ENCODE results near the gene PEMT. TPM values are rescaled to one million over a fixed set of nuclear protein-coding genes. Genes with fewer than 3 reads are reported as not detected.
A peak's percentile ranks its signal among the peaks of the same experiment; 100 is the strongest.

The PEMT gene
- total RNA-seq, 1 experiment from 2014 or later = 178 TPM

DNA sequence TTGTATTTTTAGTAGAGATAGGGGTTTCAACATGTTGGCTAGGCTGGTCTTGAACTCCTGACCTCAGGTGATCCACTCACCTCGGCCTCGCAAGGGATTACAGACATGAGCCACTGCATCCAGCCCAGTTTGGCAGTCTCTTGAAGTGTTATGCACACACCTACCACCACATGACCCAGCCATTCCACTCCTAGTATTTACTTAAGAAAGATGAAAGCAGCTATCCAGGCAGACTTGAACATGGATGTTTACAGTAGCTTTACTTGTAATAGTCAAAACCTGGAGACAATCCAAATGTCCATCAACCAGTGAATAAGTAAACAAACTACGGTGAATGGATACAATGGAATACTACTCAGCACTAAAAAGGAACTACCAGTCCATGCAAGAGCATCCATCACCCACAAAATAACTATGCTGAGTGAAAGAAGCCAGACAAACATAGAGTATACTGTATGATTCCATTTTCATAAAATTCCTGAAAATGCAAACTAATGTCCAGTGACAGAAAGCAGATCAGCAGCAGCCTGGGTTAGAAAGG lies 57.5 kb downstream of the PEMT start:
- Histone ChIP-seq H3K9me2 (replicated peaks; ENCODE audit: low read length) (no peaks in the 10 kb centered on the region), H3K4me3 (ENCODE audit: low read length) (no peak overlapping the region), H3K27me3 (ENCODE audit: low read length) (no peaks in the 10 kb centered on the region), H2AFZ (ENCODE audit: low read length) (no peak overlapping the region), H3K27ac (ENCODE audit: low read length) (no peak overlapping the region), H3K36me3 (ENCODE audit: low read depth, low read length) (no peaks in the 10 kb centered on the region), H3K4me2 (ENCODE audit: low read length) (no peak overlapping the region), H4K20me1 (ENCODE audit: low read length) (no peaks in the 10 kb centered on the region), H3K9ac (ENCODE audit: low read length) (no peak overlapping the region), H3F3A (ENCODE audit: low read length, unreplicated experiment) (peaks cover 3% of the 10 kb centered on the region), H3K4me1 (ENCODE audit: insufficient read depth, low read length) (peaks cover 16% of the 10 kb centered on the region), H3K9me3 (ENCODE audit: low read length) (peaks cover 10% of the 10 kb centered on the region; the same call in 1 of the 2 replicates), H3K79me2 (ENCODE audit: low read length) (no peaks in the 10 kb centered on the region)
- peak; percentile 69 for DNase-seq
- ChIA-PET POLR2A (ENCODE audit: unreplicated experiment) (interaction anchor here (0.7 kb wide), 1 partner anchor 274 kb away, joined by 6 read pairs; no protein-coding TSS in a partner anchor), CTCF (no interaction called here)
- peak; percentile 22 for ATAC-seq
- BruUV-seq (replicated peaks) = no TSS peak
- intact Hi-C loops (cut with micrococcal nuclease) = no loop called here
- TF ChIP-seq EZH2phosphoT487 (IDR thresholded peaks at IDR 0.05; ENCODE audit: borderline replicate concordance, low read length) (no peak), EZH2 (IDR thresholded peaks at IDR 0.05; ENCODE audit: low read length, unreplicated experiment) (no peak)
- TF ChIP-seq, protein P1, sequence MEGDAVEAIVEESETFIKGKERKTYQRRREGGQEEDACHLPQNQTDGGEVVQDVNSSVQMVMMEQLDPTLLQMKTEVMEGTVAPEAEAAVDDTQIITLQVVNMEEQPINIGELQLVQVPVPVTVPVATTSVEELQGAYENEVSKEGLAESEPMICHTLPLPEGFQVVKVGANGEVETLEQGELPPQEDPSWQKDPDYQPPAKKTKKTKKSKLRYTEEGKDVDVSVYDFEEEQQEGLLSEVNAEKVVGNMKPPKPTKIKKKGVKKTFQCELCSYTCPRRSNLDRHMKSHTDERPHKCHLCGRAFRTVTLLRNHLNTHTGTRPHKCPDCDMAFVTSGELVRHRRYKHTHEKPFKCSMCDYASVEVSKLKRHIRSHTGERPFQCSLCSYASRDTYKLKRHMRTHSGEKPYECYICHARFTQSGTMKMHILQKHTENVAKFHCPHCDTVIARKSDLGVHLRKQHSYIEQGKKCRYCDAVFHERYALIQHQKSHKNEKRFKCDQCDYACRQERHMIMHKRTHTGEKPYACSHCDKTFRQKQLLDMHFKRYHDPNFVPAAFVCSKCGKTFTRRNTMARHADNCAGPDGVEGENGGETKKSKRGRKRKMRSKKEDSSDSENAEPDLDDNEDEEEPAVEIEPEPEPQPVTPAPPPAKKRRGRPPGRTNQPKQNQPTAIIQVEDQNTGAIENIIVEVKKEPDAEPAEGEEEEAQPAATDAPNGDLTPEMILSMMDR (conservative IDR thresholded peaks at IDR 0.05; ENCODE audit: low read depth, low read length) = no peak

GRCh38 chr17:17532991-17533390 lies 58.5 kb downstream of the PEMT start:
- DNase-seq = no peak
- Histone ChIP-seq H3K27me3 (ENCODE audit: low read length) (no peaks in the 10 kb centered on the region), H3K36me3 (ENCODE audit: low read depth, low read length) (no peaks in the 10 kb centered on the region), H3F3A (ENCODE audit: low read length, unreplicated experiment) (no peaks in the 10 kb centered on the region), H3K27ac (ENCODE audit: low read length) (no peak overlapping the region), H3K4me2 (ENCODE audit: low read length) (no peak overlapping the region), H3K4me1 (ENCODE audit: insufficient read depth, low read length) (peaks cover 7% of the 10 kb centered on the region), H2AFZ (ENCODE audit: low read length) (no peak overlapping the region), H3K9ac (ENCODE audit: low read length) (no peak overlapping the region), H3K9me2 (replicated peaks; ENCODE audit: low read length) (no peaks in the 10 kb centered on the region), H3K9me3 (ENCODE audit: low read length) (peaks cover 10% of the 10 kb centered on the region; the same call in 1 of the 2 replicates), H4K20me1 (ENCODE audit: low read length) (no peaks in the 10 kb centered on the region), H3K79me2 (ENCODE audit: low read length) (no peaks in the 10 kb centered on the region), H3K4me3 (ENCODE audit: low read length) (no peak overlapping the region)
- TF ChIP-seq, protein P1 (conservative IDR thresholded peaks at IDR 0.05; ENCODE audit: low read depth, low read length) = no peak
- TF ChIP-seq EZH2 (IDR thresholded peaks at IDR 0.05; ENCODE audit: low read length, unreplicated experiment) (no peak), EZH2phosphoT487 (IDR thresholded peaks at IDR 0.05; ENCODE audit: borderline replicate concordance, low read length) (no peak)
- intact Hi-C loops (cut with micrococcal nuclease) = no loop called here
- CTCF ChIA-PET = no interaction called here
- BruUV-seq (replicated peaks) = no TSS peak
- no peak for ATAC-seq
- POLR2A ChIA-PET (ENCODE audit: unreplicated experiment) = no interaction called here

GRCh38 chr17:17531156-17531555 lies 60.4 kb downstream of the PEMT start:
- POLR2A ChIA-PET (ENCODE audit: unreplicated experiment) = no interaction called here
- H3K4me1 ChIP-seq (ENCODE audit: insufficient read depth, low read length) = no peaks in the 10 kb centered on the region
- no peaks in the 10 kb centered on the region for H4K20me1 ChIP-seq (ENCODE audit: low read length)
- H3K27me3 ChIP-seq (ENCODE audit: low read length) = no peaks in the 10 kb centered on the region
- no peak for ATAC-seq
- no peaks in the 10 kb centered on the region for H3F3A ChIP-seq (ENCODE audit: low read length, unreplicated experiment)
- H3K9me3 ChIP-seq (ENCODE audit: low read length) = peaks cover 10% of the 10 kb centered on the region; the same call in 1 of the 2 replicates
- no peak for TF ChIP-seq EZH2 (IDR thresholded peaks at IDR 0.05; ENCODE audit: low read length, unreplicated experiment)
- TF ChIP-seq EZH2phosphoT487 (IDR thresholded peaks at IDR 0.05; ENCODE audit: borderline replicate concordance, low read length) = no peak
- TF ChIP-seq, protein P1 (conservative IDR thresholded peaks at IDR 0.05; ENCODE audit: low read depth, low read length) = no peak
- intact Hi-C loops (cut with micrococcal nuclease) = no loop called here
- no peak overlapping the region for H3K9ac ChIP-seq (ENCODE audit: low read length)
- no peaks in the 10 kb centered on the region for H3K79me2 ChIP-seq (ENCODE audit: low read length)
- H2AFZ ChIP-seq (ENCODE audit: low read length) = no peak overlapping the region
- no peak overlapping the region for H3K4me3 ChIP-seq (ENCODE audit: low read length)
- H3K36me3 ChIP-seq (ENCODE audit: low read depth, low read length) = no peaks in the 10 kb centered on the region
- no TSS peak for BruUV-seq (replicated peaks)
- no peak overlapping the region for H3K4me2 ChIP-seq (ENCODE audit: low read length)
- H3K27ac ChIP-seq (ENCODE audit: low read length) = no peak overlapping the region
- no peaks in the 10 kb centered on the region for H3K9me2 ChIP-seq (replicated peaks; ENCODE audit: low read length)
- DNase-seq = no peak
- CTCF ChIA-PET = no interaction called here

Data from PC-3 (cell line).